HG03342 (cell line): Measurements from ENCODE around the gene PALM.
"Not testable (repeated sequence)": the region's sequence is repeated elsewhere in the genome, so short reads cannot be mapped to it uniquely, and the experiment has no call there.

Experiments used
- ATAC-seq: cut with Tn5 transposase; IDR thresholded peaks from one replicate; pipeline ENCODE4 v1.9.1; 2021; ENCODE audit warnings: mild to moderate bottlenecking, moderate library complexity; ENCODE audit not compliant: unreplicated experiment

PALM gene

GRCh38 chr19:729965-730668, 21.4 kb downstream of the PALM start:
- ATAC-seq = no peak

DNA sequence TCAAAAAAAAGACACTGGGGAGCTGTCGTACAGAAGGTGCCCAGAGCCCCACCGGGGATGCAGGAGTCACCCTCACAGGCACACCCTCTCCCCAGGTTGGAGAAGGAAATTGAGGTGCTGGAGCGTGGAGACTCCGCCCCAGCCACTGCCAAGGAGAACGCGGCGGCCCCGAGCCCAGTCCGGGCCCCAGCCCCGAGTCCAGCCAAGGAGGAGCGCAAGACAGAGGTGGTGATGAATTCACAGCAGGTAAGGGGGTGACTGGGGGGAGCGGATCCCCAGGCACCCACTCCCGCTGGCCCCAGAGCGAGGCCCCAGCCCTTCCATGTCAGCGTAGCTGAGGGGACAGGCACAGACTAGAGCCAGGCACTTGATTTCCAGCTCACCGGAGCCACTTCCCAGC, 22.3 kb downstream of the PALM start:
- no peak for ATAC-seq

DNA sequence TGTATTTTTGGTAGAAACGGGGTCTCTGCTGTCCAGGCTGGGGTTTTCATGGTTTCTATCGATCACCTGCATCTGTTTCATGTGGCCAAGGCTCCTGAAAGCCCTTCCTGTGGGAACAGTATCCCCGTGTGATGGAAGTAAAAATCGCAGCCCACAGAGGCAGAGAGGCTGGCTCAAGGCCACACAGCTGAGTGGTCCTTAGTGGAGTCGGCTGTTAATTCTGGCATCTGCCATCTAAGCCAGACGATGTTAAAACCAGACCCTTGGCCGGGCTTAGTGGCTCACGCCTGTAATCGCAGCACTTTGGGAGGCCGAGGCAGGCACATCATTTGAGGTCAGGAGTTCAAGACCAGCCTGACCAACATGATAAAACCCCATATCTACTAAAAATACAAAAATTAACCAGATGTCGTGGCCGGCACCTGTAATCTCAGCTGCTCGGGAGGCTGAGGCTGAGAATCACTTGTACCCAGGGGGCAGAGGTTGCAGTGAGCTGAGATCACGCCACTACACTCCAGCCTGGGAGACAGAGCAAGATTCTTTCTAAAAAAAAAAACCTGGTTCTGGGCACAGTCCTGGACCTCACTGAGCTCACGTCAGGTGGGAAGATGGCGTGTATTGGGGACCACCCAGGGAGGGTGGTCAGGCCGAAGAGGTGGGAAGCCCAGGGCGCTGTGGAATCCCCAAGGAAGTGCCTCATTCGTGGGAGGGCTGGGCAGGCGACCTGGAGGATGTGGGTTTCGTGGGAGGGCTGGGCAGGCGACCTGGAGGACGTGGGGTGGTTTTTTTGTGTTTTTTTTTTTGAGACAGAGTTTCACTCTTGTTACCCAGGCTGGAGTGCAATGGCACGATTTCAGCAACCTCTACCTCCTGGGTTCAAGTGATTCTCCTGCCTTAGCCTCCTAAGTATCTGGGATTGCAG, 23.7 kb downstream of the PALM start:
- no peak for ATAC-seq

DNA sequence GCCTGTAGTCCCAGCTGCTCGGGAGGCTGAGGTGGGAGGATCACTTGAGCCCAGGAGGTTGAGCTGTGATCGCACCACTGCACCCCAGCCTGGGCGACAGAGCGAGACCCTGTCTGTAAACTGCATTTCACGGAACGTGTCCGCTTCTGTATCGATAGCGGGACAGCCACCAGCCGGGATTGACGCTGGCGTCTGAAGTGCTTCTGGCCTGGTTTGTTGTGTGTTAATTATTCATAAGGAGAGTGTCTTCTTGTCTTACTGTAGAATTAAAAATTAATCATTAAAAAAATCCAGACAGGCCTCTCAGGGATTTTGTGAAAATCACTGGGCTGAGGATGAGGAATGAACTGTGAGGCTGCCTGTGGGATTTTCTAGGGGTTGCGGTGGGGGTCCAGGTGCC, 26.0 kb downstream of the PALM start:
- no peak for ATAC-seq

GRCh38 chr19:736125-736524, 27.4 kb downstream of the PALM start:
- no peak for ATAC-seq

DNA sequence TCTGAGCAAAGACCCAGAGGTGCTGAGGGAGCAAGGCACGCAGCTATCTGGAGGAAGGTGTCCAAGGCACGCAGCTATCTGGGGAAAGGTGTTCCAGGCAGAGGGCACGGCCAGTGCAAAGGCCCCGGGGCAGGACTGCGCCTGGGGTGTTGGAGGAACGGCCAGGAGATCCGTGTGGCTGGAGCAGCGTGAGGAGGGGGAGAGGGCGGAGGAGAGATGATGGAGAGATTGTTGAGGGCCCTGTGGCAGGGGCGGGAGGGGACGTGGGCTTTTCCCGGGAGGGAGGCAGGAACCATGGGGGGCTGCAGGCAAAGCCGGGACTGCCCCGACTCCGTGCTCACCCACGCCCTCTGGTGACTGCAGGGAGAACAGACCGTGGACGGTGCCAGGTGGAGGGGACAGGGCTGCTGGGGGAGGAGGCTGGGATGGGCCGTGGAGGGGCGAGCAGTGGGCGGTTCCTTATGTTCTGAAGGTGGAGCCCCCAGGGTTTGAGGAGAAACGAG, 28.9 kb downstream of the PALM start:
- ATAC-seq = no peak

DNA sequence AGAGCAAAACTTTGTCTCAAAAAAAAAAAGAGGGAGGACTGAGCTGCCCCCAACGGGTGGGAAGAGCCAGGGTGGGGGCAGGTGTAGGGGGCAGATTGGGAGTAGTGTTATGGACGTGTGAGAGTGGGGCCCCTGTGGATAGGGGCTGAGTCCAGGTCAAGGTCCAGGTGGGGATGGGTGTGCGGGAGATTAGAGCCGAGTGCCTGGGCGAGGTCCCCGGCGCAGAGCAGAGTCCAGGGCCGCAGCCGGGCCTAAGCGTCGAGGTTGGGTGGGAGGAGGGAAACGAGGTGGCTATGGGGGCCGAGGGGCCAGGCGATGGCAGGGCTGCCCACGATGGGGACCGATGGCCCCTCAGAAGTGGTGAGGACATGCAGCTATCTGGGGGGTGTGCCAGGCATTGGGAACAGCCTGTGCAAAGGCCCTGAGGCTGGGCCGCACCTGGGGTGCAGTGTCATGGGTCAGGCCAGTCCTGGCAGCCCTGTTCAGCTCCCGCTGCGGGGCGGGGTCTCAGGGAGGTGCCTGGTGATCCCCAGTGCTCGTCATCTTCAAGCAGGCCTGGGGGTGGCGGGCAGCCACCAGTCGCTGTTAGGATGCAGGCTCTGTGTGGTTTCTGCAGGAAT, 29.9 kb downstream of the PALM start:
- no peak for ATAC-seq

GRCh38 chr19:739998-740715, 31.4 kb downstream of the PALM start:
- no peak for ATAC-seq

- not testable (repeated sequence) for ATAC-seq
Measured at GRCh38 chr19:740816-741505, 32.2 kb downstream of the PALM start.

DNA sequence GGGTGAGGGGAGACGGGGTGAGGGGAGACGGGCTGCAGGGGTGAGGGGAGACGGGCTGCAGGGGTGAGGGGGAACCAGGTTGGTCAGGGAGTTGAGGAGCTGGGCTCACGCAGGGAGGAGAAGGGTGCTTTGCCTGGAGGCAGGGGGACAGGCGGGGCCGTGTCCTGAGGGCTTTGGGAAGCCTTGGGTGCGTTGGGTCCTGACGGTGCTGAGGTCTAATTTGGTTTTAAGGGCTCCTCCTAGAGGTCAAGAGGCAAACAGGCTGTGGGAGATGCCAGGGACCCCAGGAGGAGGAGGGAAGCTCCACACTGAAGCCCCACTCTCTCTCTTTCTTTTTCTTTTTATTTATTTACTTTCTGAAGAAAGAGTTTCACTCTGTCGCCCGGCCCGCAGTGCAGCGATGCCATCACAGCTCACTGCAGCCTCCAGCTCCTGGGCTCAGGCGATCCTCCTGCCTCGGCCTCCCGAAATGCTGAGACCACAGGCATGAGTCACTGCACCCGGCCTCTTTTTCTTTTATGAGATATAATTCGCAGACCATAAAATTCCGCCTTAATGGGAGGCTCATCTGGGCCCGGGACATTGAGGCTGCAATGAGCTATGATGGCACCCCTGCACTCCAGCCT, 32.9 kb downstream of the PALM start:
- ATAC-seq = no peak

DNA sequence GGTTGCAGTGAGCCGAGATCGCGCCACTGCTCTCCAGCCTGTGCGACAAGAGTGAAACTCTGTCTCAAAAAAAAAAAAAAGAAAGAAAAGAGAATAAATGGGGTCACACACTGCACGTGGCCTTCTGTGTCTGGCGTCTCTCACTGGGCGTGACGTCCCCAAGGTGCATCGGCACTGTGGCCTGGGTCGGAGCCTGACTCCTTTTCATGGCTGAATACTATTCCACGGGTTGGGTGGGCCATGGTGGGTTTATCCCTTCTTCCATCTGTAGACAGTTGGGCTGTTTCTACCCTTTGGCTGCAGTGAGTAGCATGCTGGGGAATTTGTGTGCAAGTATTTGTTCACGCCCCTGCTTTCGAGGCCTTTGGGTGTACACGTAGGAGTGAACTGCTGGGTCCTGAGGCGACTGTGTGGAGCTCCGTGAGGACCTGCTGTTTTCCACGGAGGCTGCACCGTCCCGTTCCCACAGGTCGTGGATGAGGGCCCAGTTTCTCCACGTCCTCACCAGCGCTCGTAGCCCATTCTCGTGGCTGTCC, 33.9 kb downstream of the PALM start:
- ATAC-seq = no peak

GRCh38 chr19:743168-743687, 34.5 kb downstream of the PALM start:
- ATAC-seq = no peak

GRCh38 chr19:745138-745537, 36.4 kb downstream of the PALM start:
- not testable (repeated sequence) for ATAC-seq

DNA sequence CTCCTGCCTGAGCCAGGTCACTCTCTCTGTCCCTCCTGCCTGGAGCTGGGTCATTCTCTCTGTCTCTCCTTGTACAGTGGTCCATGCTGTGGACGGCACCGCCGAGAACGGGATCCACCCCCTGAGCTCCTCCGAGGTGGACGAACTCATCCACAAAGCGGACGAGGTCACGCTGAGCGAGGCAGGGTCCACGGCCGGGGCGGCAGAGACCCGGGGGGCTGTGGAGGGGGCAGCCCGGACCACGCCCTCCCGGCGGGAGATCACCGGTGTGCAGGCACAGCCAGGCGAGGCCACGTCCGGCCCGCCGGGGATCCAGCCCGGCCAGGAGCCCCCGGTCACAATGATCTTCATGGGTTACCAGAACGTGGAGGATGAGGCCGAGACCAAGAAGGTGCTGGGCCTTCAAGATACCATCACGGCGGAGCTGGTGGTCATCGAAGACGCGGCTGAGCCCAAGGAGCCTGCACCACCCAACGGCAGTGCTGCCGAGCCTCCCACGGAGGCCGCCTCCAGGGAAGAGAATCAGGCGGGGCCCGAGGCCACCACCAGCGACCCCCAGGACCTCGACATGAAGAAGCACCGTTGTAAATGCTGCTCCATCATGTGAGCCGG, 37.6 kb downstream of the PALM start:
- no peak for ATAC-seq

- no peak for ATAC-seq
Measured at GRCh38 chr19:746956-747355, 38.2 kb downstream of the PALM start.

- no peak for ATAC-seq
Measured at GRCh38 chr19:747432-748273, 38.9 kb downstream of the PALM start.

DNA sequence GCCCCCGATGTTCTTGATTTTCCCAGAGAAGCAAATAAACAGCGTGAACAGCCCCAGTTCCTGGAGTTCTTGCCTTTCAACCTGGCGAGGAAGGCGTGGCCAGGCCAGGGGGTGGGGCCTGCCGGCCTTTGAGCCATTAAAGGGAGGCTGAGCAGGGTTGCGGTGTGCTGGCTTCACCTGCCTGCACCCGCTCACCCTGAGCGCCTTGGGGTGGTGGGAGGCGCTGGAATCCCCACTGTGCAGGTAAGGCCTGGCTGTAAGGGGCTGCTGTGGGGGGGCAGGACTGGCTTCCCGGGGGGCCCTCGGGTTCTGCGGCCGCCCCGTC, 39.5 kb downstream of the PALM start:
- no peak for ATAC-seq

DNA sequence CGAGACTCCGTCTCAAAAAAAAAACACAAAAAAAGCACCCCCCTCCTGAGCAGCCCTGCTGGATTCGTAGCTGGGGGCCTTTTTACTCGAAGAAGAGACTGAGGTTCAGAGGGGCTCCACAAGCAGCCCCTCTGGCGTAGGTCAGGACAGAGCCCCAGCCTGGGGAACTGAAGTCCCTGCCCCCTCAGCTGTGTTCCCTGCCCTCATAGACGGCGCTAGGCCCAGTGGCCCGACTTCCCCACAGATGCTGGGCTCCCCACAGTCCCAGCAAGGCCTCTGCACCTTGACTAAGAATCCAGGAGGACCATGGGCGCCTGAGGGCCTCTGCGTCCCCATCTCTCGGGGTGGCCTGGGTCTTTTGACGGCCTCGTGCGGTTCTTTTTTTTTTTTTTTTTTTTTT, 41.1 kb downstream of the PALM start:
- no peak for ATAC-seq
